Dendritic cell treated with granulocyte-macrophage colony-stimulating factor and Interleukin-4, amounts not matched to agents 40 ng/mL and 50 ng/mL, for 4 days (primary cell): Measurements from ENCODE around the gene CDC42BPG.
"Not testable (repeated sequence)": the region's sequence is repeated elsewhere in the genome, so short reads cannot be mapped to it uniquely, and the experiment has no call there.

Experiments used
- H3K27ac Mint-ChIP-seq: one replicate; pipeline ENCODE4 v1.8.0; 2022; ENCODE audit warnings: mild to moderate bottlenecking, mixed read lengths
- H3K27me3 Mint-ChIP-seq: one replicate; pipeline ENCODE4 v1.8.0; 2022; ENCODE audit warnings: mild to moderate bottlenecking, mixed read lengths
- H3K36me3 Mint-ChIP-seq: one replicate; pipeline ENCODE4 v1.8.0; 2022; ENCODE audit warnings: low read depth, mixed read lengths
- H3K4me1 Mint-ChIP-seq: one replicate; pipeline ENCODE4 v1.8.0; 2022; ENCODE audit warnings: low read depth, mixed read lengths
- H3K4me3 Mint-ChIP-seq: one replicate; pipeline ENCODE4 v1.8.0; 2022; ENCODE audit warnings: mild to moderate bottlenecking, moderate library complexity, mixed read lengths
- H3K9me3 Mint-ChIP-seq: one replicate; pipeline ENCODE4 v1.8.0; 2022; ENCODE audit warnings: mixed read lengths
- intact Hi-C: fragments of 100-400 bp; cut with micrococcal nuclease; formaldehyde crosslinking; loops from one replicate; pipeline ENCODE4 v1.15.0; 2022

The CDC42BPG gene

GRCh38 chr11:64854157-64854533 is 9.7 kb upstream of the CDC42BPG start:
- intact Hi-C loops = no loop called here
- peak overlapping the region; percentile 51 for H3K4me3 Mint-ChIP-seq
- H3K36me3 Mint-ChIP-seq = peaks cover 46% of the 10 kb centered on the region

DNA sequence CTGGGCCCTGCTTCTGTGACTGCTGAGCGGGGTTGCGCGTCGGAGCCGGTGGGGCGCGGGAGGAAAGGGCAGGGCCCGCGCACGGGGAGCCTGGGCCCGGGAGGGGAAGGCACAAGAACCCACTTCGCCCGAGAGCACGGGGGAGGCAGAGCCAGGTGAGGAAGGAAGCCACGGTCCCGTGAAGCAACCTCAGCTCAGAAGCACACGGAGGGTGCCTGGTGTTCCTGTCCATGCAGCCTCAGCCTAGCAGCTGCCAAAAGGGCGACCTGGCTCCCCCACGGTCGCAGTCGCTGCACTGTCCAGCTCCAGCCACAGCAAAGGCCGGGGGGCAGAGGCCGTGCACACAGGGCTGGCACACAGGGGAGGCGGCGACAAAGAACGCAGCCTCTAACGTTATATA is 9.3 kb upstream of the CDC42BPG start:
- peaks cover 43% of the 10 kb centered on the region for H3K36me3 Mint-ChIP-seq
- intact Hi-C loops = no loop called here
- peaks cover 15% of the 10 kb centered on the region for H3K27me3 Mint-ChIP-seq
- H3K4me1 Mint-ChIP-seq = peaks cover 85% of the 10 kb centered on the region
- no peaks in the 10 kb centered on the region for H3K9me3 Mint-ChIP-seq
- H3K4me3 Mint-ChIP-seq = peak overlapping the region; percentile 27
- peak overlapping the region; percentile 30 for H3K27ac Mint-ChIP-seq

More at GRCh38 chr11:64854157-64854533, 9.7 kb upstream of the CDC42BPG start:
- Mint-ChIP-seq H3K9me3 (no peaks in the 10 kb centered on the region), H3K4me1 (peaks cover 85% of the 10 kb centered on the region), H3K27me3 (peaks cover 13% of the 10 kb centered on the region), H3K27ac (peak overlapping the region; percentile 87)

GRCh38 chr11:64852804-64853509 is 8.5 kb upstream of the CDC42BPG start:
- intact Hi-C loops = no loop called here
- H3K4me1 Mint-ChIP-seq = peaks cover 85% of the 10 kb centered on the region
- H3K9me3 Mint-ChIP-seq = no peaks in the 10 kb centered on the region
- H3K27ac Mint-ChIP-seq = peak overlapping the region; percentile 30
- H3K4me3 Mint-ChIP-seq = peak overlapping the region; percentile 15
- H3K27me3 Mint-ChIP-seq = peaks cover 19% of the 10 kb centered on the region
- peaks cover 43% of the 10 kb centered on the region for H3K36me3 Mint-ChIP-seq

- Mint-ChIP-seq H3K27me3 (peaks cover 19% of the 10 kb centered on the region), H3K4me1 (peaks cover 86% of the 10 kb centered on the region), H3K27ac (peak overlapping the region; percentile 30), H3K4me3 (no peak overlapping the region), H3K36me3 (peaks cover 37% of the 10 kb centered on the region), H3K9me3 (no peaks in the 10 kb centered on the region)
- intact Hi-C loops = no loop called here
Measured at GRCh38 chr11:64851831-64852351, 7.4 kb upstream of the CDC42BPG start.

GRCh38 chr11:64850979-64851567 is 6.6 kb upstream of the CDC42BPG start:
- peaks cover 19% of the 10 kb centered on the region for H3K27me3 Mint-ChIP-seq
- intact Hi-C loops = no loop called here
- H3K4me3 Mint-ChIP-seq = peak overlapping the region; percentile 34
- peaks cover 30% of the 10 kb centered on the region for H3K36me3 Mint-ChIP-seq
- H3K9me3 Mint-ChIP-seq = no peaks in the 10 kb centered on the region
- H3K27ac Mint-ChIP-seq = peak overlapping the region; percentile 30
- peaks cover 78% of the 10 kb centered on the region for H3K4me1 Mint-ChIP-seq

- Mint-ChIP-seq H3K9me3 (no peaks in the 10 kb centered on the region), H3K4me1 (peaks cover 70% of the 10 kb centered on the region), H3K36me3 (peaks cover 17% of the 10 kb centered on the region), H3K27ac (no peak overlapping the region), H3K4me3 (no peak overlapping the region), H3K27me3 (peaks cover 19% of the 10 kb centered on the region)
- intact Hi-C loops = loop anchor here (5.0 kb wide), 3 partner anchors 148 to 268 kb away; partner anchors contain the start of genes ARL2, BATF2 and ZNHIT2
Measured at GRCh38 chr11:64849598-64850356, 5.3 kb upstream of the CDC42BPG start.

DNA sequence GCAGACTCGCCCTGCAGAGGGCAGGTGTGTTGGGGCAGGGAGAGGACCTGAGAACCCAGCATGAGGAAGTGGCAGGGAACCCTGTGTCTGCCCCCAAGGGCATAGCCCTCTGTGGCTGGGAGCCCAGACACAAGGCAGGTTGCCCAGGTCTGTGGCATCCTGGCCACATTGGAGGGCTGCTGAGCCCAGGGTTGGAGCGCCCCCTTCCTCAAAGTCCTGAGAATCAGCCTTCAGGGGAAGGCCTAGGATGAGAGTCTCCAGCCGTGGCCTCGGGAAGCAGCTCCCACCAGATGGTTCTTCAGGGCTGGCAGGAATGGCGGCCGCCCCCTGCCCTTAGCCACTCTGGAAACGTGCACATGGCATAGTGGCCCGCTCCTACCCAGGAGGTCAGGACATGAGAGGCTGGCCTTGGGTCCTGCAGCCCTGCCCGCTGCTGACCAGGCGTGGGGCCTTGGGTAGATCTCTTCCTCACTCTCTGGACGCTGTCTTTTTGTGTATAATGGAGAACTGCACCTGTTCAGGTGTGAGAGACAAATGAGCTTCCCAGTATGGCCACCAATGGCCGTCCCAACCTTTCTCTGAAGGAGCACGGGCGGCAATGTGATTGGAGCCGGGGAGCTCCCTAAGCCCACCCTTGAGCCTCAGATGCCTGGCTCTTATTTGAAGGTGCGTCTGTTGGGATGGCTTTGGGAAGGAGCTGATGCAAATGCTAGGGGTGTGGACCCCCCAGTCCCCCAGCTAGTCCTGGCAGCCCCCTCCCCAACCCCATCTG is 4.6 kb upstream of the CDC42BPG start:
- no peaks in the 10 kb centered on the region for H3K9me3 Mint-ChIP-seq
- intact Hi-C loops = loop anchor here (5.0 kb wide), 3 partner anchors 148 to 268 kb away; partner anchors contain the start of genes ARL2, BATF2 and ZNHIT2
- H3K36me3 Mint-ChIP-seq = peaks cover 9% of the 10 kb centered on the region
- H3K27ac Mint-ChIP-seq = peak overlapping the region; percentile 10
- peaks cover 64% of the 10 kb centered on the region for H3K4me1 Mint-ChIP-seq
- H3K4me3 Mint-ChIP-seq = no peak overlapping the region
- peaks cover 20% of the 10 kb centered on the region for H3K27me3 Mint-ChIP-seq

- no peaks in the 10 kb centered on the region for H3K9me3 Mint-ChIP-seq
- H3K36me3 Mint-ChIP-seq = peaks cover 2% of the 10 kb centered on the region
- peaks cover 26% of the 10 kb centered on the region for H3K27me3 Mint-ChIP-seq
- H3K27ac Mint-ChIP-seq = peak overlapping the region; percentile 10
- no peak overlapping the region for H3K4me3 Mint-ChIP-seq
- H3K4me1 Mint-ChIP-seq = peaks cover 64% of the 10 kb centered on the region
- intact Hi-C loops = loop anchor here (5.0 kb wide), 3 partner anchors 149 to 269 kb away; partner anchors contain the start of genes ARL2, BATF2 and ZNHIT2
Measured at GRCh38 chr11:64848214-64848825, 3.9 kb upstream of the CDC42BPG start.

- H3K27me3 Mint-ChIP-seq = peaks cover 30% of the 10 kb centered on the region
- intact Hi-C loops = loop anchor here (1.0 to 5.0 kb wide), 5 partner anchors 47 to 270 kb away; partner anchors contain the start of genes ARL2, BATF2, PPP2R5B and ZNHIT2
- no peaks in the 10 kb centered on the region for H3K9me3 Mint-ChIP-seq
- H3K4me3 Mint-ChIP-seq = no peak overlapping the region
- H3K4me1 Mint-ChIP-seq = peaks cover 52% of the 10 kb centered on the region
- no peak overlapping the region for H3K27ac Mint-ChIP-seq
- H3K36me3 Mint-ChIP-seq = no peaks in the 10 kb centered on the region
Measured at GRCh38 chr11:64846998-64847666, 2.7 kb upstream of the CDC42BPG start.

GRCh38 chr11:64845776-64846129 is 1.3 kb upstream of the CDC42BPG start:
- H3K9me3 Mint-ChIP-seq, H3K27ac Mint-ChIP-seq, H3K4me3 Mint-ChIP-seq, H3K36me3 Mint-ChIP-seq: not testable (repeated sequence)
- intact Hi-C loops = loop anchor here (2.0 to 5.0 kb wide), 4 partner anchors 79 to 272 kb away; partner anchors contain the start of genes ARL2, BATF2, PPP2R5B and ZNHIT2
- H3K27me3 Mint-ChIP-seq = peaks cover 25% of the 10 kb centered on the region
- H3K4me1 Mint-ChIP-seq = peaks cover 38% of the 10 kb centered on the region

- Mint-ChIP-seq H3K36me3 (no peaks in the 10 kb centered on the region), H3K27ac (no peak overlapping the region), H3K9me3 (no peaks in the 10 kb centered on the region), H3K4me1 (peaks cover 38% of the 10 kb centered on the region), H3K27me3 (peaks cover 25% of the 10 kb centered on the region), H3K4me3 (peak overlapping the region; percentile 14)
- intact Hi-C loops = loop anchor here (5.0 kb wide), 3 partner anchors 152 to 272 kb away; partner anchors contain the start of genes ARL2, BATF2 and ZNHIT2
Measured at GRCh38 chr11:64845129-64845775, 799 bp upstream of the CDC42BPG start.

DNA sequence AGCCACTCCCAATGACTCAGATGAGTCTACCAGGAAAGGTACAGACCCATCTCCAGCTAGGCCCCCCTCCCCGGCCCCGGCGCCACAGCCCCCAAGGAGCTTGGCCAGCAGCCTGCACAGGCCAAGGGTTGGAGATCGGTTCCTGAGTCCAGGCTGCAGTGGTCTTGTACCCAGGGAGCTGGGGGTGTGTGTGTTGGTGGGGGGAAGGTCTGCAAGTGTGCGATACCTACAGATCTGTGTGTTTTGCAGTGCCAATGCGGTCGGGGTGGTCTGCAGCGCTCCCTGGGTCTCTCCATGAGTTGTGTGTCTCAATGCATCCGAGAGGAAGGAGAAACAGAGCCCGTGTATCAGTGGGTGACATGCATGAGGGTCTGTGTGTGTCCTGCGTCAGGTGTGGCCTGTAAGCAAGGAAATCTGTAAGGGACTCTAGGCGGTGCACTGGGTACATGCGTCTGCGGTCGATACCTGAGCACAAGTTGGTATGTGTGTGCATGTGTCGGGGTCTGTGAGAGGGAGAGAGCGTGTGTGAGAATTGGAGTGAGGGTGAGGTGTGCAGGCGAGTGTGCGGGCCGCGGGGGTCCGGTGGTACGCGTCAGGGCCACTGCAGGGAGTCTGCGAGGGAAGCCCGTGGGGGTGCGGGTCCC is 645 bp downstream of the CDC42BPG start:
- no peaks in the 10 kb centered on the region for H3K36me3 Mint-ChIP-seq
- H3K9me3 Mint-ChIP-seq = no peaks in the 10 kb centered on the region
- peaks cover 28% of the 10 kb centered on the region for H3K4me1 Mint-ChIP-seq
- H3K27me3 Mint-ChIP-seq = peaks cover 21% of the 10 kb centered on the region
- intact Hi-C loops = no loop called here
- peak overlapping the region; percentile 24 for H3K4me3 Mint-ChIP-seq
- no peak overlapping the region for H3K27ac Mint-ChIP-seq
